WERI-Rb-1 (cell line): ENCODE data around the gene ABI1.

ENCODE experiments used
- DNase-seq: peaks from one replicate; pipeline ENCODE4 v3.0.0-alpha.2; 2020
- H3K27ac ChIP-seq: fragments of 250-450 bp; sonication (Bioruptor Pico); 2 replicates; pipeline ENCODE4 v1.5.1; 2020; ENCODE audit warnings: mild to moderate bottlenecking, moderate library complexity
- H3K27me3 ChIP-seq: fragments of 250-450 bp; sonication (Bioruptor Pico); 2 replicates; pipeline ENCODE4 v1.5.1; 2021; ENCODE audit warnings: mild to moderate bottlenecking, low read depth, moderate library complexity; ENCODE audit not compliant: insufficient read depth, severe bottlenecking
- H3K36me3 ChIP-seq: fragments of 250-450 bp; sonication (Bioruptor Pico); 2 replicates; pipeline ENCODE4 v1.5.1; 2020; ENCODE audit warnings: mild to moderate bottlenecking, moderate library complexity
- H3K4me3 ChIP-seq: 2 replicates; pipeline ENCODE4 v1.5.1; 2011; ENCODE audit warnings: low read depth, mild to moderate bottlenecking, control low read depth, low read length
- H3K9me3 ChIP-seq: fragments of 250-450 bp; sonication (Bioruptor Pico); 2 replicates; pipeline ENCODE4 v1.5.1; 2021; ENCODE audit warnings: mild to moderate bottlenecking, moderate library complexity; ENCODE audit not compliant: severe bottlenecking
- CTCF ChIP-seq: IDR thresholded peaks from 2 replicates; pipeline ENCODE4 v1.5.1; 2011; ENCODE audit warnings: low read depth, mild to moderate bottlenecking, control low read depth, inconsistent platforms, low read length

ABI1 gene

DNA sequence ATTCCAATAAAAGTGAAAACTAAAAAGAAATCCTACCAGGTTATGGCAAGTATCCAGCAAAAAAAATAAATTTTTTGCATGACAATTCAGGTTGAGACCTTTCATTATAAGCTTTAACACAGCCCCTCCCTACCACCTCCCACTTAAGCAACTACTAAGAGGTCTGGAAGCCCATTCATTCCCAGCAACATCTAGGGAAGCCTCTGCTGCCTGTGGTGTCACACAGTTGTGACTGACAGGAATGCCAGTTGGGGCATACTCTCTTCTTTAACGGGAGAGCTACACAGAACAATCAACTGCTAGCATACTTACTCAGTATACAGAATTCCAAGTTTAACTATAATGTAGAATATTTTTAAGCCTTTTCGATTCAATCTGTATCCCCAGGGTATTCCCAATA lies 27.8 kb downstream of the ABI1 start:
- no peaks in the 10 kb centered on the region for H3K9me3 ChIP-seq
- H3K36me3 ChIP-seq, result no peaks in the 10 kb centered on the region
- H3K27ac ChIP-seq, result no peak overlapping the region
- H3K4me3 ChIP-seq, result no peak overlapping the region
- TF ChIP-seq CTCF, result no peak
- no peaks in the 10 kb centered on the region for H3K27me3 ChIP-seq
- no peak for DNase-seq

GRCh38 chr10:26831936-26832335 lies 28.8 kb downstream of the ABI1 start:
- no peaks in the 10 kb centered on the region for H3K36me3 ChIP-seq
- TF ChIP-seq CTCF, result no peak

GRCh38 chr10:26829810-26830515 lies 30.8 kb downstream of the ABI1 start:
- Histone ChIP-seq H3K4me3 (no peak overlapping the region), H3K27me3 (no peaks in the 10 kb centered on the region), H3K36me3 (no peaks in the 10 kb centered on the region), H3K9me3 (no peaks in the 10 kb centered on the region), H3K27ac (no peak overlapping the region)
- TF ChIP-seq CTCF, result no peak
- no peak for DNase-seq

More at GRCh38 chr10:26831936-26832335, 28.8 kb downstream of the ABI1 start:
- Histone ChIP-seq H3K4me3 (no peak overlapping the region), H3K27me3 (no peaks in the 10 kb centered on the region), H3K27ac (no peak overlapping the region), H3K9me3 (no peaks in the 10 kb centered on the region)
- no peak for DNase-seq

DNA sequence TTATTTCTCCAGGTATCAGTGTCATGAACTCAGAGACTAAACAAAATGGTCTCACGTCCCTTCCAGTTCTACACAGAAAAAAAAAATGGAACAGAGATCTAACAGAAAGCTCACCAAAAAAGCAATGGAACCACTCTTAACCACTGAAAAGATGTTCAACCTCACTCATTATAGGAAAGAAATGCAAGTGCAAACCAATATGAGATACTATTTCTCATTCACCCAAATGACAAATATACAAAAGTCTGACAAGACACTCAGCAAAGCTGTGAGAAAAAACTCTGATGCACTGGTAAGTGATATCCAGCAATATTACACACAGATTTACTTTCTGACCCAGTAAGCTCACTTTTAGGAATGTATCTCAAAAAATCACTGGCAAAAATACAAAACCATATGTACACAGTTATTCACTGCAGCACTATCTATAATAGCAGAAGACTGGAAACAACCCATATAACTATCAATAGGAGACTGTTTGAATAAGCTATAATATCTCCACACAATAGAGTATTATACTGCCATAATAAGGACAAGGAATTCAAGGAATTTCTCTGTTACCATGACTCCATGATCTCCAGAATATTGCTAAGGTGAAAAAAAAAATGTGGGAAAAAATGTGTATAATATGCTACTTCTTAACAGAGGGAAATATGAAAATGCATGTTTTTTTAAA lies 36.6 kb downstream of the ABI1 start:
- no peak overlapping the region for H3K4me3 ChIP-seq
- no peak overlapping the region for H3K27ac ChIP-seq
- H3K27me3 ChIP-seq, result no peaks in the 10 kb centered on the region
- no peaks in the 10 kb centered on the region for H3K9me3 ChIP-seq
- no peak for DNase-seq
- no peaks in the 10 kb centered on the region for H3K36me3 ChIP-seq
- no peak for TF ChIP-seq CTCF

DNA sequence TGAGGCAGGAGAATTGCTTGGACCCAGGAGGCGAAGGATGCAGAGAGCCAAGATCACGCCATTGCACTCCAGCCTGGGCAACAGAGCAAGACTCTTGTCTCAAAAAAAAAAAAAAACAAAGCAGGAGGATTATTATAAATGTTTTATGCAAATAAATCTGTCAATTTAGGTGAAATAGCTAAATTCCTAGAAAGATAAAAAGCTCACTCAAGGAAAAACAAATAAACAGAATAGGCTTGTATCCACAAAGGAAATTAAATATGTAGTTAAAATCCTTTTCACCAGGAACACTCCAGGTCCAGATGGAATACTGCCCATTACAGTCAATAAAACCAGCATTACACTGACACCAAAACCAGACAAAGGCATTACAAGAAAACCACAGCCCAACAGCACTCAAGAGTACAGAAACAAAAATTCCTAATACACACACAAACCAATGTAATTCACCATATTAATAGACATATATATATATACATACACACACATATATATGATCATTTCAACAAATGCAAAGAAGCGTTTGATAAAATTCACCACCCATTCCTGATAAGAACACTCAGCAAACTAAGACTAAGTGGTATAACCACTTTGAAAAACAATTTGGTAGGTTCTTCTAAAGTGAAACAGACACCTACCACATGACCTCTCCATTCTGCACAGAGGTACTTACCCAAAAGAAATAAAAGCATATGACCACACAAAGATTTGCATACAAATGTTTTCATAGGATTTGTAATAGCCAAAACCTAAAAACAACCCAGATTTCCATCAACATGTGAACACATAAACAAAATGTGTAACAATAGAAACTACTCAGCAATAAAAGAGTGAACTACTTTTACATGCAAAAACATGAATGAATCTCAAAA lies 38.8 kb downstream of the ABI1 start:
- Histone ChIP-seq H3K27ac (no peak overlapping the region), H3K9me3 (no peaks in the 10 kb centered on the region), H3K27me3 (no peaks in the 10 kb centered on the region), H3K4me3 (no peak overlapping the region), H3K36me3 (no peaks in the 10 kb centered on the region)
- TF ChIP-seq CTCF, result no peak
- DNase-seq, result no peak
